Stimulated activated CD4-positive, alpha-beta T cell treated with anti-CD3 and anti-CD28 coated beads, TNF-alpha, amount 100 ng/mL, for 1 hour (primary cell): ENCODE measurements around the gene ZDHHC1.
A peak's percentile ranks its signal among the peaks of the same experiment; 100 is the strongest.
"Not testable (repeated sequence)": the region's sequence is repeated elsewhere in the genome, so short reads cannot be mapped to it uniquely, and the experiment has no call there.

ENCODE experiments used
- DNase-seq, 3 donors: peaks; one replicate each; pipeline ENCODE4 v3.0.0-alpha.2; 2020; ENCODE audit warnings: low read depth in 3 of 3, low spot score in 1 of 3

Gene ZDHHC1

DNA sequence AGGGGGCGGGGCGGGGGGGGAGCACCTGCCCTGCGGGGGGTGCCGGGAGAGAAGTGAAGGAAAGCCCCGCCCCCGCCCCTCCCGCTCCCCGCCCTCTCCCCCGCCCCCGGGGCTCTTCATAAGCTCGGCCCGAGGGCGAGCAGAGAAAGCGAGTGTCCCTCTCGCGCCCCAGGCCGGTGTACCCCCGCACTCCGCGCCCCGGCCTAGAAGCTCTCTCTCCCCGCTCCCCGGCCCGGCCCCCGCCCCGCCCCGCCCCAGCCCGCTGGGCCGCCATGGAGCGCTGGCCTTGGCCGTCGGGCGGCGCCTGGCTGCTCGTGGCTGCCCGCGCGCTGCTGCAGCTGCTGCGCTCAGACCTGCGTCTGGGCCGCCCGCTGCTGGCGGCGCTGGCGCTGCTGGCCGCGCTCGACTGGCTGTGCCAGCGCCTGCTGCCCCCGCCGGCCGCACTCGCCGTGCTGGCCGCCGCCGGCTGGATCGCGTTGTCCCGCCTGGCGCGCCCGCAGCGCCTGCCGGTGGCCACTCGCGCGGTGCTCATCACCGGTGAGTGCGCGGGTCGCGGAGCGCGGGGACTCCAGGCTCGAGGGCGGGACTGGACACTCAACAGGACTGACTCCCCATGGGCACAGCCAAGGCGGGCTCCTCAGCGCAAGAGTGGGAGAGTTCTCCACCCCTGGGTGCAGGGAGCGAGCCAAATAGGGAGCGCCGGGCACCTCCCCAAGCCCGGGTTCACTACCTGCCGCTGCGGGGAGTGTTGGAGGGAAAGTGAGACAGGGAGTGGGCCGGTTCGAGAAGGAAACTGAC is 14.9 kb upstream of the ZDHHC1 start, which contains the start of gene HSD11B2:
Gene HSD11B2, plus strand, starts transcription at position 145 of the 798 bp plus-strand sequence. Its CDS starts 128 bp downstream, at position 273.
- DNase-seq = peak in 1 of 3 donors; percentile 16

DNA sequence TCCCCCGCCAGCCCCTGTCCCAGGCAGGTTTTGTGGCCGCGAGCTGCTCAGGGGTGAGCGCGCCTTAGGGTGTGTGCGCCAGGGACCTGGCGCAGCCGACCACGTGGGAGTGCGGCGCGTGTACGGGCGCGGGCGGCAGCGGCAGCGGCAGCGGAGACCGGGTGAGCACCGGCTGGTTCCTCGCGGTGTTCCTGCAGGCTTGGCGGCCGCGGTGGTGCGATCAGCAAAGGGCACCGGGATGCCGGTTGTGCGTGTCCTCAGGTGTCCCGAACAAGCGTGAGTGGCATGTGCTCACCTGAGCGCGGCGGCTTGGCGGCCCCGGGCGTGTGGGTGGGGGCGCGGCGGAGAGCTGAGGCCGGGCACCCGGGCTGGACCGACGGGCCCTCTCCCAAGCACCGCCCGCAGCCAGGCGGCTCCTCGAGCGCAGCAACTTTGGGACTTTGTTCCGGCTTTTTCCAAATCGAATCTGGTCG is 14.3 kb upstream of the ZDHHC1 start:
- peak in 1 of 3 donors; percentile 32 for DNase-seq

DNA sequence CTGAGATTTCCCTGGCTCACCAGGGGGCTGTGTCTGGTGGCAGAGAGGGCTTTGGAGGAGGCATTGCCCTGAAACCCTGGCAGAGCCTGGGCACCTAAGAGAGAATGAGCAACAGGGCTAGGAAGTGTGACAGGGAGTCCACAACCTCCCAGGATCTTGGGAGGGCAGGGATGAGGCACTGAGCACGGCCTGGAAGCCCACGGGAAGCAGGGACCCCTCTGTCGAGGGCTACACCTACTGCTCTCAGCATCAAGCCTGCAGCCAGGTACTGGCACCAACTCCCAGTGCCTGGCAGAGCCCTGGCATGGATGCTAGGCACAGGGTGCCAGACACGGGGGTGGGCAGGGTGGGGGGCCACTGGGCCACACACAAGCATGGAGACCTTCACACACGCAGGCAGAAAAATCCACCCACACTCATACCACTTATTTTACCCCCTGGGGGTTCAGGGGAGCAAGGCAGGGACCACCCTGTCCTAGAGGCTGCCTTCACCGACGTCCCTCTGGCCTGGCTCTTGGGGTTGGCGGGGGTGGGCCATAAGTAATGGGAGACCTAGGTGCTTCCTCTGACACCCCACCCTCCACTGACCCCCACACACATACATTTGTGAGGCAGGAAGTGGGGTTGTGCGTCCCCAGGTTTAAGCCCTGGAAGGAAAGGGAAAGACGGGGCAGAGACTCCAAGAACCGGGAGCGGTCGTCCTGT is 13.7 kb upstream of the ZDHHC1 start:
- DNase-seq = no peak

DNA sequence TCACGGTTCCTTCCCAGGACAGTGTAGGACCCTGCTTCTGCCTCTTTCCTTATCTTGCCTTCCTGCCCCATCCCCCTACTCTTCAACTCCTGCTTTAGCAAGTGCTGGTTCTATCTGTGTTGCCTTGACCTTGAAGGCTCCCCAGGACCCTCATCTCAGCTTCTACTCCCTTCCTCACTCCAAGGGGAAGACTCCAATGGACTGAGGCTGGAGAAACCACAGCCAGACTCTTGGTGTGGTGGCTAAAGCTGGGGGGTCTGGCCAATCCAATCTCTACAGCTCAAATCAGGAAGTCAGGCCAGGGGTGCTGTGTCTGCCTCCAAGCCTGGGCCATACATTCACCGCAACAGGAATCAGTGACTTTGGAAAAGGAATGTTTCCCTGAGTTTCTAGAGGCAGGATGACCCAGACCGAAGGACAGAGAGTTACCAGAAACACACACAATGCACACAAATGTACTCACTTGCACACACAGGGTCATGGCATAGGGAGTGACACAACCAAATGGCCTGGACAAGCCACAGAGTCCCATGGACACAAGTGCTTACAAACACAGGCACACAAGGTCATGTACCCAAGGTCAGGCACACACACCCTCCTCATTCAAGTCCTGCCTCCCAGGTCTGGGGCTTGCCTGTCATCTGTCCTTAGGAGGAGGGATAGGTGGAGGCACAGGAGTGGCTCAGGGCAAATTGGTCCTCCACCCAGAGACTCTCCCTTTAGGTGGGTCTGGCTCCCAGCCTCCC is 12.9 kb upstream of the ZDHHC1 start:
- DNase-seq = no peak

DNA sequence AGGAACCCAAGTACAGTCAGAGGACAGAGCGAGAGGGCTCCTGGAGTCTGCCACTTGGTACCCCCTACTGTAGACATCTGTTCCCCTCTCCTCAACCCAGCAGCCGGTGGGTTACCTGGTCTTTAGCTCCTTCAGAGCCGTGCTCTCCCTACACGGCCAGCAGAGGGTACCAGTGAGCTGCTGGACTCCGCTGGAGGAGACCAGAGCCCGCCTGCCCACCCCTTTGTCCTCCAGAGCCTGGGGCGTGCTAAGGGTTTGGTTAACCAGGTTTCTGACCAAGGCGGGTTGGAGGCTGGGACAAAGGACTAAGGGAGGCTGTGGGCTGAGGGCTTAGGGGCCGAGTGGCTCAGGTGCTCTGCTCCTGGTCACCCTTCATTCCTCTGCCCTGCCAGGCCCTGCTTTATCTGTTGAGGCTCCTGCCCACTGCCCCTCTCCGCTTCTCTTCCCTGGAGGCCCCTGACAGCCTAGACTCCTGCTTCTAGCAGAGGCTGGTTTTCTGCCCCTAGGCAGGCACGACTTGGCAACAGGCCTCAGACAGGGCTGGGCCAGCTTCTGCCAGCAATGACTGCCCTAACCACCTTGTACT is 12.0 kb upstream of the ZDHHC1 start:
- peak in 1 of 3 donors; percentile 36 for DNase-seq

DNA sequence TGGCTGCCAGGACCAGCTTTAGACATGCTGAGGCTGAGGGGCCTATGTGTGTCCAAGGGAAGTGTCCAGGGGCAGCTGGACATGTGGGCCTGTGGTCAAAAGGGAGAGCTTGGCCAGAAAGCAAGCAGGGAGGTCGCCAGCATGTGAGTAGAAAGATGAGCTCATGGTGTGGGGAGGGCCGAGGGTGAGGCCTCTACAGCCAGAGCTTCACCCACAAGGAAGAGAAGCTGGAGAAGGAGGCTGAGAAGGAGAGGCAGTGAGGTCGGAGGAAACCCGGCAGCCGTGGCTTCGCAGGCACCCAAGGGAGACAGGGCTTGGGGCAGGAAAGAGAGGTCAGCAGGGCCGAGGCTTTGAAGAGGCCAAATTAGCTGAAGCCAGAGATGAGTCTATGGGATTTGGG is 10.7 kb upstream of the ZDHHC1 start:
- no peak for DNase-seq

DNA sequence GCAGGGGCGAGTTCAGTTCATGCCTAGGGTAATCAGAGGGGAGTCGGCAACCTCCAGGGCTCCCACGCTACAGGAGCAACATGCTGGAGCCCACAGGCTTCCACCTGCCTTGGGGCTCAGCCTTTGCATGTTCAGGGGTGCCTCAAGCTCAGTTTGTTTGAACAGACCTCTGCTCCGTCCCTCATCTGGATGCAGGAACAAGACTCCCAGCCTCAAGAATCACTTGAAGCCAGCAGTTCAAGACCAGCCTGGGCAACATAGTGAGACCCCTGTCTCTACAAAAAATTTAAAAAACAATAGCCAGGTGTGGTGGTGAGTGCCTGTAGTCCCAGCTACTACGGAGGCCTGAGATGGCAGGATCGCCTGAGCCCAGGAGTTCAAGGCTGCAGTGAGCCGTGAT is 9.7 kb upstream of the ZDHHC1 start:
- DNase-seq = no peak

DNA sequence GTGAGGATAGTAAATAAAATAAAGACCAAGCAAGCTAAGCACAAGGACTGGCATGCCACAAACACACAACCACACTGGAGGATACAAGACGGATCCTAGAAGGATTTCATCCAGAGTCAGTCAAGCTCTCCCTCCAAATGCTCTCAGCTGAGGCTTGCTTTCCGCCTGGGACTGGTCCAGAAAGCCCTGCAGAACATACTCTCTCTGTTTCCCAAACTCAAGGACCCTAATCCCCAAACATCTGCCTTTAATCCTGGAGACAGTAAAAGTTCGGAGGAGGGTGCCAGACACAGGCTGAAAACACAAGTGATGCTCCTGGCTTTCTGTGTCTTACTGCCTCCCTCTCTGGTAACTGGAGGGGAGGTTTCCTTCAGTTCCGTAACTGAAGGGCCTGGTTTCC is 9.3 kb upstream of the ZDHHC1 start:
- DNase-seq = no peak

DNA sequence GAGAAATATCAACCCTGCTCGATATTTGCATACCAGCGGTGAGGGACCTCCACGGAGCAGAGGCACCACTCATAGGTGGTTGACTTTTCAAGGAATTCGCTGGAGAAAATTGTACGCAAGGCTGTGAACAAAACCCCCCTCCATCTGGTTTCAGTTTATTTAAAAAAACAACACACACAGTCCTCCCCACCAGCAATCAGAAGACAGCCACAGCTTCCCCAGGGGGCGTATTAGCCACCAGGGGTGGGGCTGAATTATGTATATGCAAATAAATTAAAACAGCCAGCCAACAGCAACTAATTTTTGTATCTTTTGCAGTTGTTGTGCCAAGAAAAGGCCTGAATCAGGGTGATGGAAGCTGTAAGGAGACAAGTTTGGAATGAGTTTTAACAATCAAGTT is 8.8 kb upstream of the ZDHHC1 start:
- no peak for DNase-seq

DNA sequence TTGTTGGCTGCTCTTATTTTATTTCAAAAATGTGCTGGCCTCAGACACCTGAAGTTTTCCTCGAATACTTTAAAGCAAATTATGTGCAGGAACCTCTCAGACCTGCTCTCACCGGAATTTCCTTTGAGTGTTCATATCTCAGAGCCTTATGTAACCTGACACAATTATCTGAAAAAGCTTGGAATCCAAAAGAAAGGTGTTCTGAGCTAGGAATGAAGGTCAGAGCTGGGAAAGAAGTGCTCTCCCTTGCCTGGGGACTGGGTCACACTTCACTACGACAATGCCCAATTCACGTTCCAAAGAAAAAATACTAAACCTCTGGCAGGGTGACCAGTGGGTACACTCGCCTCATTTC is 8.0 kb upstream of the ZDHHC1 start:
- no peak for DNase-seq

DNA sequence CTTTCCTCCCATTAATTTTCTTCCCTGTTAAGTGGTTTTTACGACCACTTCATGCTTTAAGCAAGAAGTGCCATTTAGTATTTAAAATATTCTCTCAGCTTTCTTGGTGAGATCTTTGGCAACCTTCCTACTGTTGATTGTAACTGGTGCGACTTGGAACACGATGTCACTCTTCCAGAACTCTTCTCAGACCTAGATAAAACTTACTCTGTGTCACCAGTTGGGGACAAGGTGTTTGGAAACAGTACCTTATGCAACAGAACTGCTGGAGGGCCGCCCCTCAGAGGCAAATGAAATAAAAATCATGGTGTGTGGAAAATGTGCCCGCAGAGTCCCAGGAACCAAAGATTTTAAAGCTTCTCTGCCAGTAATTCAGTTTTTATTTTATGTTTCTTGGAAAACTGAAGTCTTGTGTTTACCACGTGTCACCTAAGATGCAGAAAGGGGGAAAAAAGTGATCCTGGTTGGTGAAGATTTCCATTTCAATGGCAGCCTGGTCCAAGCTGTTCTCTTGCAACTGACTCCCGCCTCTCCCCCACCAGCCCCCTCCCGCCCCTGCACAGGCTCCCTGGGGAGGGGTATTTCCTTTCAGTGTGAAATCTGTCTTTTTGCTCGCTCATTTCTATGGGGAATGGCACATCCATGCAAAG is 7.5 kb upstream of the ZDHHC1 start:
- no peak for DNase-seq

DNA sequence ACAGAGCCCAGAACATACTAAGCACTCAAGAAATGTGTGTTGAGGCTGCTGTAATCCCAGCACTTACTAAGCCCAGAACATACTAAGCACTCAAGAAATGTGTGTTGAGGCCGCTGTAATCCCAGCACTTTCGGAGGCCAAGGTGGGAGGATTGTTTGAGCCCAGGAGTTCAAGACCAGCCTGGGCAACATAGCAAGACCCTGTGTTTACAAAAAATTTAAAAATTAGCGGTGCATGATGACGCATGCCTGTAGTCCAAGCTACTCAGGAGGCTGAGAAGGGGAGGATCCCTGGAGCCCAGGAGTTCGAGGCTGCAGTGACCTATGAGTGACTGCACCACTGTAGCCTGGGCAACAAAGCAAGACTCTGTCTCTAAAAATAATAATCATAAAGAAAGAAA is 6.7 kb upstream of the ZDHHC1 start:
- DNase-seq = no peak

DNA sequence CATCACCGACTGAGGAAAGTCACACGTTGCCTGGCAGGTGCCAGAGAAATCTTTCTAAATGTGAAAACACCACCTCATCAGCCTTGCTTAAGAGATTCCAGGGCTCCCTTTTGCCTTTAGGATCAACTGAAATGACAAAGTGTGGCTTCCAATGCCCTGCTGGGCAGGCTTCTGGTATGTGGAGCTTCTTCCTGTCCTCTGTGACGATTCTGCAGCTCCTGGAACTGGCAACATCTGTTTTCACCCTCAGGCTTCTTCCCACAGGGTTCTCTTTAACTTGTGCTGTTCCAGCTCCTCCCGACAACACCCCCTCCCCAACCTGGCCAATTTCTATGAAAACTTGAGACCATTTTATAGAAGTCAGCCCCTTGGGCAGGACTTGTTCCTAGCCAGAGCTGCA is 4.8 kb upstream of the ZDHHC1 start:
- no peak for DNase-seq

DNA sequence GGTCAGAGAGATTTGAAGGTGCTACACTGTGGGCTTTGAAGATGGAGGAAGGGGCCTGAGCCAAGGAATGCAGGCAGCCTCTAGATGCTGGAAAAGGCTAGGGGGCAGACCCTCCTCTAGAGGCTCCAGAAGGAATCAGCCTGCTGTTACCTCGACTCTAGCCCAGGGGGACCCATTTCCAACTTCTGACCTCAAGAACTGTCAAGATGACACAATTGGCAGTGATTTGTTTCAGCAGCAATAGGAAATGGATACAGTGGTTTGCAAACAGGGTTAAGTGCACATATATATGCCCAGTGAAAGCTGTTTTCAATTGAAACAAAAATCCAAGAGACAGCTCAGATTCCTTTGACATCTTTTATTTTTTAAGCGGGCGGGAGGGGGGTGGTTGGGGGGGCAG is 3.7 kb upstream of the ZDHHC1 start:
- DNase-seq = no peak

DNA sequence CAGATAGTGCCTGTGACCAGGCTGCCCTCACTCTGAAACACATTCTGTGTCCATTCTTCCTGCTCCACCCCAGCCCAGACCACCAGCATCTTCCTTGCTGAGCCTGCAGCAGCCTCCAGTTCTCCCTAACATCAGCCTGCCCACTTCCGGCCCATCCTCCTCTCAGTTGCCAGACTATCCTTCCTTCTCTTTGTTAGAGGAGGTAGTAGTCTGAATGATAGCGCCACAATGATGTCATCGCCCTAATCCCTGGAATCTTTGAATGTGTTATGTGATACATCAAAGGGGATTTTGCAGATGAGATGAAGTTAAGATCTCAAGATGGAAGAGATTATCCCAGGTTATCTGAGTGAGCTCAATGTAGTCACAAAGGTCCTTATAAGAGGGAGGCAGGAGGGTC is 3.2 kb upstream of the ZDHHC1 start:
- no peak for DNase-seq

DNA sequence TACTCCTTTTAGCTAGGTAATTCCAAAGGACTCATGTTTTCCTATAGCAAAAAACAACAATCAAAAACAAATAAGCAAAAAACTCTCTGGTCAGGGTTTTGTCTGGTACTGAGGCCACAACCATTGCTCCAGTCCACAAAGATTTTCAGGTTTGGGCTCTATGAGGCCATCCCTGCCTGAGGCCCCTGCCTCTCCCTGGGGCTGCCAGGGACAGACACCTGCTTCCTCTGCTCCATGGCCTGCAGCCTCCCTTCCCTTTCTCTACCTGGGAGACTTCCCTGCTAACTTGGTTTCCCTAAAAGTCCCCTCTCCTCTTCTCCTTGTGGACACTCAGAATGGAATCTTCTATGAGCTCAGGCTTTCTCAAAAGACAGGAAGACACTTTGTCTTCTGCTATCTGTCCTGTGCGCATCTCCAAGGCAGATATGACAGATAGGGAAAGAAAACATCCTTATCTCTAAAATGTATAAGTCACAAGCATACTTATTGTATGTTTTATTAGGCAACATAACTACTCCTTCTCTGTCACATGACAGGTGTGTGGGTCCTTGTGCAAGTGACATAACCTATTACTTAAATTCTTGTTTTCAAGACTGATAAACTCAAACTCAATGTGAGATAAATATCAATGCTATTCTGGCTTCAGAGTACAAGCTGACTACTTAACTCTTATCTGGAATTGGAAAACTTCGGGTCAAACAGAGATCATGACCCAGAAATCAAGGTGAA is 1.2 kb upstream of the ZDHHC1 start:
- no peak for DNase-seq

DNA sequence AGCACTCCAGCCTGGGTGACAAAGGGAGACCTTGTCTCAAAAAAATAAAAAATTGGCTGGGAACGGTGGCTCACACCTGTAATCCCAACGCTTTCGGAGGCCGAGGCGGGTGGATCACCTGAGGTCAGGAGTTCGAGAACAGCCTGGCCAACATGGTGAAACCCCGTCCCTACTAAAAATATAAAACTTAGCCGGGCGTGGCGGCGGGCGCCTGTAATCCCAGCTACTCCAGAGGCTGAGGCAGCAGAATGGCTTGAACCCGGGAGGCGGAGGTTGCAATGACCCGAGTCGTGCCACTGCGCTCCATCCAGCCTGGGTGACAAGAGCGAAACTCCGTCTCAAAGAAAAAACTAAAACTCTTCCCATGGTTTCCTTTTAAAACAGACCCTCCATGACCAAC is 856 bp downstream of the ZDHHC1 start:
- DNase-seq = not testable (repeated sequence)

DNA sequence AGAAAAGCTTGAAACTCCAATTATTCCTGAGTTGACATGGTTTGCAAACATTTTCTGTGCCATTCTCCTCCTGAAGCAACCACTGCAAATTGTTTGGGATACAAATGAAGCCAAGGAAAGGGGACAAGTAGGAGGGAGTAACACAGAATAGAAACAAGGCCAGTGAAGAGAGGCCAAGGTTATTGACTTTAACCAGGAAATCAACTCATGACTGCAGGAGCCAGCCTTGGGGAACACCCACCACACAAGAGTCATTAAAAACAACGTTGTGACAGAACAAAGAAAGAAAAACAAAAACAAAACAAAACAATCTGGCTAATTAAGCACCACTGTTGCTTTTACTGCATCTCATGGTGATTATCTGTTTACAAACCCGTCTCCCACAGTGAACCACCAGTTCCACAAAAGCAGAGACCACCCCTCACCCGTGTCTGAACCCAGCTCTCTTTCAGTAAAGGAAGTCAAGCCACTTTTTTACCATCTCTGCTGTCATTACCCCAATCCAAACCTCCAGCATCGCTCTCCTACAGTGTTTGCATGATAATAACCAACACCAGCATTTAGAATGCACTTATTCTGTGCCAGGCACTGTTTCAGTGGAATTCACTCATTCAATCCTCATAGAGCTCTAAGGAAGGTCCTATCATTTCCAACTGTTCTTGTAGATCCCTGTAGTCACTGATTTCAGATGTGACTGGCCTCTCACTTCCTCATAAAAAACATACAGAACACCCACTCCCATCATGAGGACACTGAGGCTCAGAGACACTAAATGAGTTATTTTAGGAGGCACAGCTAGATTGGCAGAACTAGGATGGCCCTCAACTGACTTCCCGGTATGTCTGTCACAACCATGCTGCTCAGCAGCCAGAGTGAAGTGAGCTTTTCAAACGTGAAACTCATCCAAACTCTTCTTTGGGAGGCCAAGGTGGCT is 2.0 kb downstream of the ZDHHC1 start:
- DNase-seq = no peak

DNA sequence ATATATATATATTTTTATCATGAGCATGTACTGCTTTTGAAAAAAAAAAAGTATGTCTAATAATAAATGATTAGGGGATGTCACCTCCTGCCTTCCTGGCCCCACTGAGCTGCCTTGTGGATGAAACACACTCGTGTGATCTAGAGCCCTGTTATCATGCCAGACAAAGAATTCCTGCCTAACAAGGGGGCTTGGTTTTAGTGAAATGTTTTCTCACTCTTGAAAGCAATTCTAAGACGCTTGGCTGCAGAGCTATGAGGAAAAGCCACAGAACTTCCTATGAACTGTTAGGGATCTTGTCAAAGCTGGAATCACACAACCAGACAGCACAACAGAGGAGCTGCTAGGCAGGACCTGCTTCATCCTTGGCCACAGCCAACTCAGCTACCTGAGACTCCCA is 4.0 kb downstream of the ZDHHC1 start:
- DNase-seq = no peak
